ENCODE measurements around the gene PPFIBP2.

Gene PPFIBP2

DNA sequence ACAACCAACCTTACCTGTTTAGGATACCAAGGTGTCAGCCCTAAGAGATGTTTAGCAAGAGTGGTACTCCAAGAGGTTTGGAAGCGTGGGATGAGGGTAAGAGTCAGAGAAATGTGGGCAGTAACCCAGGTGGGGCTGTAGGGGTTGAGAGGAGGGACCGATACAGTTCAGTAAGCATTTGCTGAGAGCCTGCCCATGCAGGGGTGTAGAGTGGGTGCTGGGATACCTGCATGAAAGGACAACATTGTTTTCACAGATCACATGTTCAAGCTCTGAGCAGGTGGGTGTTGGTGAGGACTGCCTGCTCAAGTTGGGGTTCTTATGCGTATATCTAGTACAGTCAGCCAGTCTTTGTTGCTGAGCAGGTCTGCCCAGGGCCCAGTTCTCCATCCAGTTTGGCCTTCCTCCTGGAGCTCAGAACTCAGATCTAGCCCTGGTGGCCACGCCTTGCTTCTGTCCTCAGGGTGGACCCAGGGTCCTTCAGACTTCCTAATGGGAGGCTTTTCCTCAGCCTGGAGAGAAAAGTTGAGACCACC lies 14.8 kb downstream of the PPFIBP2 start:
- DNase-seq = no peak

- no peak for DNase-seq
These were observed 16.3 kb downstream of the PPFIBP2 start for GRCh38 chr11:7530013-7530640.

GRCh38 chr11:7531011-7531410 lies 17.2 kb downstream of the PPFIBP2 start:
- DNase-seq = no peak

GRCh38 chr11:7532405-7533145 lies 18.8 kb downstream of the PPFIBP2 start:
- DNase-seq = no peak

GRCh38 chr11:7533199-7534041 lies 19.6 kb downstream of the PPFIBP2 start:
- DNase-seq = no peak

GRCh38 chr11:7534042-7534378 lies 20.2 kb downstream of the PPFIBP2 start:
- DNase-seq = no peak

- peak; percentile 29 for DNase-seq
These were observed 22.3 kb downstream of the PPFIBP2 start for GRCh38 chr11:7536100-7536499.

DNA sequence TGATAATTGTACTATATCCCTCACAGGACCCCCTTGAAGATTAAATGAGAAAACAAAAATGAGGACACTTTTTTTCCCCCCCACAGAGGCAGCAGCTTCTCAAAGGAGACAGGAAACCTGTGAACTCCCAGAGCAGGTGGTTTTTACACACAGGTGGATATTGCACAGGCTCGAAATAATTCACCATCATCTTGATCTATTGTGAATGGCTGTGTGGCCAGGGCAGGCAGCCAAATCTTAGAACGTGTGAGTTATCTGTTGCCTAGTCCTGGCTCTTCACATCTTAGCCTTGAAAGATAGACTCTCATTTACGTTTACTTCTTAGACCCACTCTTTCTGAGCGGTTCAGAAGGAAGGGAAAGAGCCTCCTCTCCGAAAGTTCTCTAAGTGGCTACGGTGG lies 23.5 kb downstream of the PPFIBP2 start:
- DNase-seq = no peak

GRCh38 chr11:7538031-7538430 lies 24.2 kb downstream of the PPFIBP2 start:
- DNase-seq = peak; percentile 37

GRCh38 chr11:7538466-7539454 lies 25.0 kb downstream of the PPFIBP2 start:
- DNase-seq = no peak

- no peak for DNase-seq
These were observed 27.2 kb downstream of the PPFIBP2 start for GRCh38 chr11:7540830-7541555.

GRCh38 chr11:7543302-7543701 lies 29.5 kb downstream of the PPFIBP2 start:
- DNase-seq = no peak

GRCh38 chr11:7544021-7544420 lies 30.2 kb downstream of the PPFIBP2 start:
- no peak for DNase-seq

GRCh38 chr11:7545611-7546010 lies 31.8 kb downstream of the PPFIBP2 start:
- no peak for DNase-seq

- DNase-seq = no peak
These were observed 32.6 kb downstream of the PPFIBP2 start for GRCh38 chr11:7546324-7546791.

DNA sequence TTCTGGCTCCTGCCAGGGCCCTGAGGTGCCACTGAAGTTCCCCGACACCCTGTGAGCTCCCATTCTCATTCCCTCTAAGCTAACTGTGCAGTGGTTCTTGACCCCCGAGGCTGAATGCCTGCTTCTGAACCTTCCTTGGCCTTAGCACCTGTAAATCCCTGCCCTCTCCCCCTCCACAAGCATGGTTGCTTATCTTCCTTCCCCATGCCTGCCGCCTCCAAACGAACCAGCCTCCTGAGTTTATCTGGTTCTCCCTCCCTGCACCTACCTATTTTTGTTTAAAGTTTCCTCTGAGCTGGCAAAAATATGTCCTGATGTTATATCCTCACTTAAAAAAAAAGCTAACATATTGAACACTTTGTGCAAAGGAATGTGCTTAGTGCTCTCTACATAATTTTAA lies 33.9 kb downstream of the PPFIBP2 start:
- no peak for DNase-seq

- peak; percentile 26 for DNase-seq
These were observed 35.0 kb downstream of the PPFIBP2 start for GRCh38 chr11:7548659-7549274.

- DNase-seq = no peak
These were observed 35.9 kb downstream of the PPFIBP2 start for GRCh38 chr11:7549681-7550080.

GRCh38 chr11:7551571-7551970 lies 37.8 kb downstream of the PPFIBP2 start:
- no peak for DNase-seq

DNA sequence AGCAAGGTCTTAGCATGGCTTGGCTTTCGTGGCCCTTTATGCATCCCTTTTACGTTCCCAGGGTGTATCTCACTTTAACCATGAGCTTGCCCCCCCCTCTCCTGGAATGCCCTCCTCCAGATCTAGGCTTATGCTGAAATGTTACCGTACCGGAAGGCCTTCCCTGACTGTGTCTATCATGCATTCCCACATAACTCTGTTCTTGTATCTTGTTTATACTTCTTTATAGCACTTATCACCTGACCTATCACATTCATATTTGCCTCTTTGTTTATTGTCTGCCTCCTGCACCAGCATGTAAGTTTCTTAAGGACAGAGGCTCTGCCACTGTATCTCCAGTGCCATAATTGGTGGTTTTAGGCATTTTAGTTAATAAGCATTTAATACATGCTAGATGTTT lies 38.9 kb downstream of the PPFIBP2 start:
- DNase-seq = no peak

Measured in stimulated activated CD4-positive, alpha-beta T cell treated with anti-CD3 and anti-CD28 coated beads, Interleukin-15, amount 100 ng/mL, for 24 hours (primary cell).